Choroid plexus epithelial cell (primary cell): Measurements from ENCODE around the gene MBP.
A peak's percentile ranks its signal among the peaks of the same experiment; 100 is the strongest.

Experiments
- DNase-seq: peaks from one replicate; pipeline ENCODE4 v3.0.0-alpha.2; 2010; ENCODE audit warnings: low read depth
- H3K4me3 ChIP-seq: 2 replicates; pipeline ENCODE4 v1.5.1; 2011; ENCODE audit warnings: low read depth, mild to moderate bottlenecking, control low read depth, low read length, moderate library complexity
- CTCF ChIP-seq: conservative IDR thresholded peaks from 2 replicates; pipeline ENCODE4 v1.5.1; 2011; ENCODE audit warnings: low read depth, mild to moderate bottlenecking, control low read depth, inconsistent platforms, low read length, moderate library complexity

MBP gene

DNA sequence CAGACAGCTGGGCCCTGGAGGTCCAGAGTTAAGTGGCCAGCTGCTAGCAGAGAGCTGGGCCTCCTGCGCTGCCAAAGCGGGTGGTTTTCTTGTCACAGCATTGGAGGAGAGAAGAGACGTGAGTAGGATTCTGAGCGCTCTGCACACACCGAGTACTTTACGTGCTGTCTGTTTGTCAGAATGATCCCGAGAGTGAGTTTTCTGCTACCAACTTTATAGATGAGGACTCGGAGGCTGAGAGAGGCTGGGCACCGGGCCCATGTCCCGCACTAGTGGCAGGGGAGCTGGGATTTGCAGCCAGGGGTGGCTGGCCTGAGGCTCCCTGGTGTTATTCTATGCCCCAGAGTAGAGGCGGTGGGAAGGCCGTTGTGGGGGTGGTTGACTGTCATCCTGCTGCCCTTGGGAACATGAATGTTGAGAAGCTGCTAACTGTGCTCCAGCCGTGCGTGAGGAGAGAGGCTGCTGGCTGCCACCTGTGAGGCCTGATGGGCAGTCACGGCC lies 36.3 kb upstream of the MBP start:
- no peak overlapping the region for H3K4me3 ChIP-seq
- TF ChIP-seq CTCF, result no peak

GRCh38 chr18:77167251-77167650 lies 34.7 kb upstream of the MBP start:
- TF ChIP-seq CTCF, result no peak
- DNase-seq, result no peak
- no peak overlapping the region for H3K4me3 ChIP-seq

More for the DNA sequence above, 36.3 kb upstream of the MBP start:
- DNase-seq, result no peak

DNA sequence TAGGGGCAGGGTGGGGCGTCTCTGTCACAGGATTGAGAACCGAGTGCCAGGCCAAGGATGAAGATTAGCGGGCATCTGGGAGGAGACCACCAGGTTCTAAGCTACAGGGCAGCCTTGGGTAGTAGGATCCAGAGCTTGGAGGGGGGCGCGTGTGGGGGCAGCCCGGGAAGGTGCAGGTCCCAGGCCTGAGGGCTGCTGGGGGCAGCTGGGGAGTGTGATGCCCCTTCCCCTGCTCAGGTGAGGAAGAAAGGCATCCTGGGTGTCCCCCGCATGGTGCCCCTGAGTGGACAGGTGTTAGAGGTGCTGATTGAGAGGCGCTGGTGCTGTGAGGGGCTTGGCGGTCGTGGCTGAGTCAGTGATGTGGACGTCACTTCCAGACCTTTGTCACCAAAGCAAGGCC lies 33.9 kb upstream of the MBP start:
- no peak for TF ChIP-seq CTCF
- H3K4me3 ChIP-seq, result no peak overlapping the region
- DNase-seq, result no peak

- no peak for TF ChIP-seq CTCF
- no peak overlapping the region for H3K4me3 ChIP-seq
- DNase-seq, result peak; percentile 57
These were observed 33.1 kb upstream of the MBP start for GRCh38 chr18:77165503-77166188.

DNA sequence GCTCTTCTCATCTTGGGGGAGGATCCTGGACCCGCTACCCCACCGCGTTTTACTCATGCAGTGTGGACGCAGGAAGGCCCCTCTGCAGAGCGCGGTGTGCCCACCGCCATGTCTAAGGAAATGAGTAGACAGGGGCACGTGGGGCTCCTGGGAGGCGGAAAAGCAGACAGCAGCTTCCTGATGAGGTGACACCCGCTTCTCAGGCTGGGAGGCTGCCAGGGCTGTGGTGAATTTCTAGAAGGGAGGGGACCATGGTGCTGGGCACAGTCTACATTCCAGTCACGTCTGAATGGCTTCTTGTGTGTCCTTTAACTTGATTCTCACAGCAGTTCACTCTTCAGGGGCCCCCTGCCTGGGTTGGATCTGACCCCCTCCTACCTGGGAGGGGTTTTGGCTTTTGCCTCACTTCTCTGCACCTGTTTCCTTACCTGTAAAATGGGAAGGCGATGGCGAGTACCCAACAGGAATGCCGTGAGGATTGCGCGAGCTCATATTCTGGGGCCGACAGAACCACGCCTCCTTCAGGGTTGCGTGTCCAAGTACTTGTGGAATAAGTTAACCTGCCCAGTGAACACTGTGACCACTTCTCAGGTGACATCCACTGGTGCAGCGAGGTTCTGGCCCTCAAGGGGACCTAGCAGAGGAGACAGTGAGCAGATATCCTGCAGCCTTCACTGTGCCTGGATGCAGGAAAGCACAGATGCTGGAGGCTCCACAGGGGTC lies 32.3 kb upstream of the MBP start:
- TF ChIP-seq CTCF, result no peak
- DNase-seq, result no peak
- H3K4me3 ChIP-seq, result no peak overlapping the region

GRCh38 chr18:77164026-77164425 lies 31.4 kb upstream of the MBP start:
- DNase-seq, result no peak
- H3K4me3 ChIP-seq, result no peak overlapping the region
- no peak for TF ChIP-seq CTCF
